ENCODE measurements around the gene SF3A2.
A peak's percentile ranks its signal among the peaks of the same experiment; 100 is the strongest.

The SF3A2 gene

DNA sequence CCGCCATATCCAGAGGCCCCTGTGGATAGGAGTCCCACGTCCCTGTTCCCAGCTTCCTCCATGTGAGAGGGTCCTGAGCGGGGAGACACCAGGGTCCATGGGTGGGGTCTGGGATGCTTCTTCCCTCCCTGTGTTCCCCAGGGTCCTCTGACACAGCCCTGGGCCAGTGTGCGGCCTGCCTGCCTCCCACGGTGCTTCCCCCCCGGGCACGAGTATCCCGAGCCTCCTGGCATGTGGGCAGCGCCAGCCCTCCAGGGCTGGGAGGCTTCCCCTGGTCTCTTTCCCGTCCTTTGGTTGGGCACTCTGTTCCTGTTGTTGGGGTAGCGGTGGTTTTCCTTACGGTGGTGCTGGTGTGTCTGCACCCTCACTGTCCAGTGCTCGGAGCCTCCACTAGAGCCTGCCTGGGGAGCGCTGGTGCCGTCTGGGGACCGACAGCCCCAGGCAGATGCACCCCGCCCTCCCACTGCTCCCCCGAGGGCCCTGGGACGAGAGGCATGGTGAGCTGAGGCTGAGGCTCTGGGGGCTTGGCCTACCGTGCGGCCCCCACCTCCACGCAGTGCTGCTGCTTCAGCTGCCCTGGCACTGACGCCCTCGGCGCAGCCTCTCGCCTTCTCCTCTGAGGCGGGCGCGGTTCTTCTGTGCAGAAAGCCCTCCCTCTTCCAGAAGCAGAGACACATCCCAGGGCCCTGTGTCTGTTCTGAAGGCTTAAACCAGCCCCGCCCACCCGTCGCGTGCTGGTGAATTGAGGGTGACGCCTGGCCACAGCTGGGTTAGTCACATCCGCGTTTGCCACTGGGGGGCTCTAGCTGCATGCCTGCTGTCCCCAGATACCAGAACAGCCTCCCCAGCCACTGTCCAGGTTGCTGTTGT, 28.4 kb upstream of the SF3A2 start:
- peak; percentile 18 for DNase-seq (ENCODE audit: low read depth)

DNA sequence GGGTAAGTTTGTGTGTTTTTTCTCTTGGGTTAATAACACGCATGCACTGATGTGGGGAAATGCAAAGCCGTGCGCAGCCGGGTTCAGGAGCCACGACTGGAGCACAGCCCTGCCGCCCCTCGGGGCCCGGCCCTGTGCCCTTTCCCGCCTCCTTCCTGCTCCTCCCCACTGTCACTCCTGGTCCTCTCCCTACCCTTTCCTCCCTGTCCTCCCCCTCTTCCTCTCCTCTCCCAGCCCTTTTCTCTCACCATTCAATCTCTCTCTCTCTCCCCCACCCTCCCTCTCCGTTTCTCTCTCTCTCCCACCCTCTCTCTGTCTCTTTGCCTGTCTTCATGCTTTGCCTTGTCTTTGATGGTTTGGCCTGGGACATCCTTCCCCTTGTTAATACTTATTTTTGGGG, 27.6 kb upstream of the SF3A2 start:
- no peak for DNase-seq (ENCODE audit: low read depth)

DNA sequence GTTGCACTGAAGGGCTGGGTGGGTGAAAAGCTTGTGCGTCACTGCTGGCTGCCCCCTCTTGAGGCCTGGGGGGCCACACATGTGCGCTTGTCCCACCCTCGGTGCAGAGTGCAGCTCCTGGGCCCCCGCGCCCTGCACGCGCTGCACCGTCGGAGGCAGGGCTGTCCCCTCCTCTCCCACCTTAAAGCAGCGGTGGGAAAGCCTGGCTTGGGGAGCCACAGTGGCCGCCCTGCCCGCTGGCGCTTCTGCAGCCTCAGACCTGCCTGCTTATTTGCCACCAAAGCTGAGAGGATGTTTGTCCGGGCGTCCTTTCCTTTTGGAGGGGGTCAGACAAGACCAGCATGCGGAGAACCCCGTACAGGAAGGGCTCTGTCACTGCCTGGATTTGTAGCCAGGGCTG, 27.2 kb upstream of the SF3A2 start:
- DNase-seq (ENCODE audit: low read depth): no peak

DNA sequence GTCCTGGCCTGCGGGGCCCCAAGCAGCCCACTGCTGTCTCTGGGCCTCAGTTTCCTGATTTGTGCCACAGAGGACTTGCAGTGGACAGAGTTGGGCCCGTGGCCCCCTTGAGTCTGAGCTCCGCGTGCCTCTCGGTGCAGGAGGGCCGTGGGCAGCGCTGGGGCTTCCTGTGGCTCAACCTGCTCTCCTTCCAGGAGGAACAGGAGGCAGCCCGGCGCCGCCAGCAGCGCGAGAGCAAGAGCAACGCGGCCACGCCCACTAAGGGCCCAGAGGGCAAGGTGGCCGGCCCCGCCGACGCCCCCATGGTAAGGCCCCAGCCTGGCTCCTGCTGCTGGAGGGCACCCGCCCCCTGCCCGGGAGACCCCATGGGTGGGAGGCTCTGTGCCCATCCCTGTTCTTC, 26.4 kb upstream of the SF3A2 start:
- no peak for DNase-seq (ENCODE audit: low read depth)

DNA sequence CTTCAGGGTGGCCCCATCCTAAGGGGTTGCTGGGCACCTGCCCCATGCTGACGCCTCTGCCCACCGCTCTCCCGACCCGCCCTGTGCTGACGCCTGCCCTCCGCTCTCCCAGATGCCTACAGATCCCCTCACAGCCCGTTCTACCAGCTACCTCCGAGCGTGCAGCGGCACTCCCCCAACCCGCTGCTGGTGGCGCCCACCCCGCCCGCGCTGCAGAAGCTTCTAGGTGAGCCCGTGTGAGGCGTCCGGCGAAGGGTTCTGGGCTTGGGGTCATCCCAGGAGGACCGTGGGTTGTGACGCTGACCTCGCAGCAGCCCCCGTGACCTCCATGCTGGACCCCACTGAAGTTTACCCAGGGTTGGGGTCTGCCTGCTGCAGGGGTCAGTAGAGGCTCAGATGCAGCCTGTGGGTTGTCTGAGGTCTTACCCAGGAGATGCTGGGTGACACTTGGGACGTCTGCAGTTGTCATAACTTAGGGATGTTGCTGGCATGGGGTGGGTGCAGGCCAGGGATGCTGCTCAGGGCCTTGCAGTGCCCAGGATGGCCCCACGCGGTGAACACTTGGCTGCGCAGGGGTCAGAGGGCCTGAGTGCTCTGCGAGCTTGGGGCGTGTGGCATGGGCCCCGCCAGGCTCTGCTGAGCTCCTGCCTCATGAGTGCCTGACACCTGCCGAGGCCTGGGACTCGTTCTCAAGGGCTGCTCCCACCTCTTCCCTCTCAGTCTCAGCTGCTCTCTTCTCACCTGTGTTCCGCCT, 25.5 kb upstream of the SF3A2 start:
- no peak for DNase-seq (ENCODE audit: low read depth)

DNA sequence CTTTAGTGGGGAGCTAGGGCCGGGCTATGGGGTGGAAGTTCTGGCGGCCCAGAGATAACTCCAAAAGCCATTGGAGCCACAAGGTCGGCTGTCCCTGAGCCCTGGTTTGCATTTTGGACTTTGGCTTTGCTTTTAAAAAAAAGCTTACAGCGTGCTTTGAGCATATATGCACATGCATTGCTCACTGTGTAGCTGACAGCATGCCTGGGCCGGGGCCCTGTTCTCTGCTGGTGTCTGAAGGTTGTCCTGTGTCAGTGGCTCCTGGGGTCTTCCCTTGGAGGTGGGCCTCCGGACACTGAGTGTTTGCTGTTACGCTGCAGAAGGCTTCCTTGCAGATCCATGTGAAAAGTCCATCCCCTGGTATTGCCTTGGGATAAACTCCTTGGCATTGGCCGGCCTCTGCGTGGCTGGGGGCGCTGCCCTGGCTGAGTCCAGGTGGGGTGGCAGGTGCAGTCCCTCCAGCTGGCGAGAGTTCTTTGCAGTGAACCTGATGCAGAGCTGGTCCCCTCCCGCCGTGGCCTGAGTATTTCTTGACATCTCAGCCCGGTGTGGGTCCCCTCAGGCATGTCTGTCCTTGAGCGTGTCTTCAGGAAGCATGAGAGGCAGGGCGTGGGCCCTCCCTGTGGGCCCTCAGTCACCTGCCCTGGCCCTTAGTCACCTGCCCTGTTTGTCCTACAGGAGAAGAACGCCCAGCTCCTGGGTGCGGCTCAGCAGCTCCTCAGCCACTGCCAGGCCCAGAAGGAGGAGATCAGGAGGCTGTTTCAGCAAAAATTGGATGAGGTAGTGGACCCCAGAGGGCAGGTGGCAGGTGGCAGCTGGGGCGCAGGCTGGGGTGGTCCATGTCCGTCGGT, 23.5 kb upstream of the SF3A2 start:
- DNase-seq (ENCODE audit: low read depth): no peak

DNA sequence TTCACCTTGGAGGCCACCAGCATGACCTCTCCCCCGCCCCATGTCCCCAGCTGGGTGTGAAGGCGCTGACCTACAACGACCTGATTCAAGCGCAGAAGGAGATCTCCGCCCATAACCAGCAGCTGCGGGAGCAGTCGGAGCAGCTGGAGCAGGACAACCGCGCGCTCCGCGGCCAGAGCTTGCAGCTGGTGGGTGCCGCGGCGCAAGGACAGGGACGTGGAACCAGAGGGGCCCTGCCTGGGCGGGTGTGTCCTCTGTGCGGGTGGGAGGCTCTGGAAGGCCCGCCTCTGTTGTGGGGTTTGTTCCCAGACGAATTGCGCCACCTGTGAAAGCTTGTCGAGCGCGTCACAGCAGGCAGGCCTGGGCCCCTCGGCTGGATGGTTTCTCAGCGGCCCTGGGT, 22.8 kb upstream of the SF3A2 start:
- DNase-seq (ENCODE audit: low read depth): no peak

DNA sequence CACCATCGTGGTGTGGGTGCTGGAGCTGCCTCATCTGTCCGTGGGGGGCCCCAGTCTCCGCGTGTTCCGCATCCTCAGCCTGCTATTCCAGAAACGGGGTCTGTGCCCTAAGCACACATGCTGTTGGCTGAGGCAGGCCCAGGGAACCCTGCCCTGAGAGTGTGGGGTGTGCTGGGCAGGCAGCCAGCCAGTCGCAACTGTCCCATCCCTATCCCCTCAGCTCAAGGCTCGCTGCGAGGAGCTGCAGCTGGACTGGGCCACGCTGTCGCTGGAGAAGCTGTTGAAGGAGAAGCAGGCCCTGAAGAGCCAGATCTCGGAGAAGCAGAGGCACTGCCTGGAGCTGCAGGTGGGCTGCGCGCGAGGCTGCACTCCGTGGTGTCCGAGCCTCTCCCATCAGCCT, 22.4 kb upstream of the SF3A2 start:
- no peak for DNase-seq (ENCODE audit: low read depth)

DNA sequence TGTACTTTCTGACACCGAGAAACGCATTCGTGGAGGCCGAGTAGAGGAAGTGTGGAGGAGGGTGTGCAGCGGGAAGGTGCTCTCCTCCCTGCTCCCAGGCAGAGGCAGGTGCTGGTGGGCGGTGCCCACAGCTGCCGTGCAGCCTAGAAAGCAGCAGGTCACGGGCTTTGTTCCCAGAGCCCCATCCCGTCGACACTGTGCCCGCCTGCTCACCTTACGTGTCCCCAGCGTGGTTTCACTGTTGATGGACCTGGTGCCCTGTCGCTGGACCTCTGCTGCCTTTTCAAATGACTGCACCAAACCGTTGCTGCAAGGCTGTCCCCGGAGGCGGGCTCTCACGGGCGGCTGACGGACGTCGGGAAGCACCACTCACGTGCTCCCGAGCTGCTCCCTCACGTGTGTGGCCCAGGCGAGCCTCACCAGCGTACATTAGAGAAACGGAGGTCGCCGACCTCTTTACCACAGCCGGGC, 21.3 kb upstream of the SF3A2 start:
- DNase-seq (ENCODE audit: low read depth): no peak

DNA sequence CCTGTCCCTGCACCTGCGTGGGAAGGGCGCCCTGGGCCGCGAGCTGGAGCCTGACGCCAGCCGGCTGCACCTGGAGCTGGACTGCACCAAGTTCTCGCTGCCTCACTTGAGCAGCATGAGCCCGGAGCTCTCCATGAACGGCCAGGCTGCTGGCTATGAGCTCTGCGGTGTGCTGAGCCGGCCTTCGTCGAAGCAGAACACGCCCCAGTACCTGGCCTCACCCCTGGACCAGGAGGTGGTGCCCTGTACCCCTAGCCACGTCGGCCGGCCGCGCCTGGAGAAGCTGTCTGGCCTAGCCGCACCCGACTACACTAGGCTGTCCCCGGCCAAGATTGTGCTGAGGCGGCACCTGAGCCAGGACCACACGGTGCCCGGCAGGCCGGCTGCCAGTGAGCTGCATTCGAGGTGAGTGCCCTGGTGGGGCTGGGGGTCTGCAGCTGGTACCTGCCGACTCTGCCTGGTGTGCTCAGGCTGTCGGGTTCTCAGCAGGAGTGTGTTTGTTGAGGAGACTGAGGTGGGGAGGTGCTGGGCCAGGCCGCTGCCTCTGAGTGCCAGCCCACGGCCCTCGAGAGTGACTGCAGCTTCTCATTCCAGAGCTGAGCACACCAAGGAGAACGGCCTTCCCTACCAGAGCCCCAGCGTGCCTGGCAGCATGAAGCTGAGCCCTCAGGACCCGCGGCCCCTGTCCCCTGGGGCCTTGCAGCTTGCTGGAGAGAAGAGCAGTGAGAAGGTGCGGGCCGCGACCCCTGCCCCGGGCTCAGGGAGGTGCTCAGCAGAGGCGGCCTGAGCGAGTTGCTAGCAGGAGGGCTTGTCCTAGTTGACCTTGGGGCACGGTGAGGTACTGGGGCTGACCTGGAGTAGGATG, 20.0 kb upstream of the SF3A2 start:
- DNase-seq (ENCODE audit: low read depth): no peak

DNA sequence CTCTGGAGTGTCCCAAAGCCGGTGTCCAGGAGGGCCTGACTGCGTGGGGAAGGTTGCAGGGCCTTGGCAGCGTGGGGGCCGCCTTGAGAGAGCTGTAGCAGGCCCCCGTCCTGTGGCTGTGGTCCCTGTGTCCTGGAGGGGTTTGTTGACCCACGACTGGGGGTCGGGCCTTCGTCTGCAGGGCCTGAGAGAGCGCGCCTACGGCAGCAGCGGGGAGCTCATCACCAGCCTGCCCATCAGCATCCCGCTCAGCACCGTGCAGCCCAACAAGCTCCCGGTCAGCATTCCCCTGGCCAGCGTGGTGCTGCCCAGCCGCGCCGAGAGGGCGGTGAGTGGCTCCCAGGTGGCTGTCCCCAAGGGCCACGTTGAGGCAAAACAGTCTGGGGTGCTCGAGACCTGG, 19.0 kb upstream of the SF3A2 start:
- no peak for DNase-seq (ENCODE audit: low read depth)

DNA sequence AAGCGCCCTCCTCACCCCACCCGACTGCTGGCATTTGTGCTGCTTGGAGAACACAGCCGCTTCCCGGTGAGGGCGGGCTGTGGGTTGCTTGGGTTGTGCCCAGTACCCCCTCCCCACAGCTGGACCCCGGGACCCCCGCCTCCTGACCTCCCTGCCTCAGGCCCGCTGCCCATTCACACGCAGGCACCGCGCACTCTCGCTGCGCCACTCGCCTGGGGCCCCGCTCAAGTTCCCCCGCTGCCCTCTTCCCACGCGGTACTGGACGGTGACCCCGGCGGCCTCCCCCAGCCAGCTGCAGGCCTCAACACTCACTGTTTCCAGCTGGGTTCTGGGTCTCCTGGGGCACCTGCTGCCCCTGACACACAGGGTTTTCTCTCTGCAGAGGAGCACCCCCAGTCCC, 16.9 kb upstream of the SF3A2 start:
- no peak for DNase-seq (ENCODE audit: low read depth)

DNA sequence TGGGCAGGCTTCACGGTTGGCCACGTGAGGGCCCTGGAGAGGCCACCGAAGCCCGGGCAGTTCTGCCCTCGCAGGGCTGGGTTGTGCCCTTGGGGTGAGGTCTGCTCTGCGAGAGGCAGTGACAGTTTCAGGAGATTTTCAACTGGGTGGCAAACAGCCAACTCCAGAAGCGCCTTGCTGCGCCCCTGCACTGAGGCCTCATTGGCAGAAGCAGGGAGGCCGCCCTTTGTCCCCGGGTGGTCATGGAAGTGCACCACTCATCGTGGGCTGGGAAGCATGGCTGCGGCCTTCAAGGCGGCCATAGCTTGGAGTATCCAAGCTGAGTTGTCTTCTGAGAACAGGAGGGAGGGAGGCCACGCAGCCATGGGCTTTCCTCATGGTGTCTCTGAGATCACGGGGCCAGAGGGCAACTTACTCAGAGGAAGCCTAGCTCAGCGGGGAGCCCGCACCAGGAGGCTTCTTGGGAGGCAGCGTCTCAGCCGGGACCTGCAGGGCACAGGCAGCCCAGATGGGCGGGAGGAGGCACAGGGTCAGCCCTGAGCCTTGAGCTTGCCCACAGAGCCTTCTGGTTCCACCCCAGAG, 15.3 kb upstream of the SF3A2 start:
- no peak for DNase-seq (ENCODE audit: low read depth)

DNA sequence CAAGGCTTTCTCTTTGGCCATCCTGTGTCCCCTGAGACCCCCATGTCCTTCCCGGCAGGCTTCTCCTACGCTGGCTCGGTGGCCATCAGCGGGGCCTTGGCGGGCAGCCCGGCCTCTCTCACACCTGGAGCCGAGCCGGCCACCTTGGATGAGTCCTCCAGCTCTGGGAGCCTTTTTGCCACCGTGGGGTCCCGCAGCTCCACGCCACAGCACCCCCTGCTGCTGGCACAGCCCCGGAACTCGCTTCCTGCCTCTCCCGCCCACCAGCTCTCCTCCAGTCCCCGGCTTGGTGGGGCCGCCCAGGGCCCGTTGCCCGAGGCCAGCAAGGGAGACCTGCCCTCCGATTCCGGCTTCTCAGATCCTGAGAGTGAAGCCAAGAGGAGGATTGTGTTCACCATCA, 14.7 kb upstream of the SF3A2 start:
- no peak for DNase-seq (ENCODE audit: low read depth)

DNA sequence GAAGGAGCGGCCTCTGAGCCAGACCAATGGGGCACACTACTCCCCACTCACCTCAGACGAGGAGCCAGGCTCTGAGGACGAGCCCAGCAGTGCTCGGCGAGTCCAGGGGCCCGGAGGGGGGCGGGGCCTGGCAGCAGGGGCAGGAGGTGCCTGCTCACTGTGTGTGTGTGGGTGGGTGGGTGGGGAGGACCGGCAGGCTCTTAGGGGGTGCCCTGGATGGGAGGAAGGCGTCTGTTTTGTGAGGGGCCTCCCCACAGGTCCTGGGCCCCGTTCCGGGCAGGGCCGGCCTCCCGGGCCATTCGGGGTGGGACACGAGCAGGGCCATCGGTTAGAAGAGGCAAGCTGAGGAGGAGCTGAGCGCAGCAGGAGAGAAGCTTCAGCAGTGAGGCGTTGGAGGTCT, 13.2 kb upstream of the SF3A2 start:
- no peak for DNase-seq (ENCODE audit: low read depth)

DNA sequence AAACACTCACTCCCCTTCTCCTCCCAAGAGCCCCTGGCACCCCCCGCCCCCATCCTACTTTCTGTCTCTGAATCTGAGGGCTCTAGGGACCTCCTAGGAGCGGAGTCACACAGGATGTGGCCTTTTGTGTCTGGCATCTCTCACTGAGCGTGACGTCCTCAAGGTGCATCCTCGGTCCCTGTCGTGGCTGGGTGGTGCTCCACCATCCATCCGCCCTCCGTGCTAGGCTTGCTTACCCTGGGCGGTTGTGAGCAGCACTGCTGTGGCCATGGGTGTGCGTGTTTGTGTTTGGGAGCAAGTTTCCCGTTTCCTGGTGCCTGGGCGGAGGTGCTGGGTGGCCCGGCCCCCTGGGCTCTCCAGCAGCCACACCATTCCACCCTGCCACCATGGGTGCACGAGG, 12.7 kb upstream of the SF3A2 start:
- no peak for DNase-seq (ENCODE audit: low read depth)

DNA sequence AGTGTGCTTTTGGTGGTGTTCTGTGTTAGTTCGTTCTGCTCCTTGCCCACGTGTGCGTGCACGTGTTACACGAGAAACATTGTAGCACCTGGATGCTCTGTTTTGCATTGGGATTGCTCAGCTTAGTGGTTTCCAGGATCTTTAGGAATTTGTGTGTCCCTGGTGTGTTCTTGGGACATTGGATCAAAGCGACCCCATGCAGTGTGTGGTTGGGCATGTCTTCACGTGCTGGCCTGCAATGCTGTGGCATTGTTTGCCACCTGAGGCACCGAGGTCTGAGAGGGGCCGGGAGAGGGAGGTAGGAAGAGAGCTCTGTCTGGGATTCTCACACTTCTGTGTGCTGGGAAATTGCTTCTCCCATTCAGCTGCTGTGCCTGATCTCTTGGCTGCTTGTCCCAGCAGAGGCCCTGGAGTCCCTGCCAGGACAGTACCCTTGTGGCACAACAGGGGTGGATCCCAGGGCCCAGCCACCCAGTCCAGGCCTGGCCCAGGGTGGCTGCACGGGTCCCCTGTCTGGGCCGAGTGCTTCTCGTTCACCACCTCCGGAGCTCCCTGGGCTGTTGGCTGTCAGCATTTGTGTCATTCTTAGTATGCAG, 11.8 kb upstream of the SF3A2 start:
- DNase-seq (ENCODE audit: low read depth): no peak

DNA sequence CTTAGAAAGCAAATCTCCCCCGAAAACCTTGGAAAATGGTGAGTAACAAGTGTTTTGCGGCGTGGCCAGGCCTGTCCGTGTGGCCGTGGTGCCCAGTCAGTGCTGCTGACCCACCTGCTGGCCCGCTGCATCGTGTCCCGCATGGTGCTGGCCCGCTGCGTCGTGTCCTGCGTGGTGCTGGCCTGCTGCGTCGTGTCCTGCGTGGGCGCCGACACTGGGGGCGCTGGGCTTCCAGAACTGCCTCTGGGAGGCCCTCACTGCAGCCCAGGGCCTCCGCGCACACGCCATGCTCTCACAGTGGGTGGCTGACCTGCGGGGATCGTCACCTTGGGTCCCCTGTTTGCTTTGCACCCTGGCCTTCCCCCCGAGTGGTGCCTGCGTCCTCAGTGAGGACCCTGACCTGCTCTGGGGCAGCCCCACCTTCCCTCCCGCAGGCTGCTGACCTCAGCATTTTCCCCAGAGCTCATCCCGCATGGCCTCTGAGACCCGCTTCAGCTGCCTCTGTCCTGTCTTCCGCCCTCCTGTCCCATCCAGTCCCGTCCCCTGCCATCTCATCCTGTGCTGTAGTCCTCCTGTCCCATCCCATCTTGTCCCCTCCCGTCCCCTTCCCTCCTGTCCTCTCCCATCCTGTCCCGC, 11.1 kb upstream of the SF3A2 start:
- DNase-seq (ENCODE audit: low read depth): no peak

DNA sequence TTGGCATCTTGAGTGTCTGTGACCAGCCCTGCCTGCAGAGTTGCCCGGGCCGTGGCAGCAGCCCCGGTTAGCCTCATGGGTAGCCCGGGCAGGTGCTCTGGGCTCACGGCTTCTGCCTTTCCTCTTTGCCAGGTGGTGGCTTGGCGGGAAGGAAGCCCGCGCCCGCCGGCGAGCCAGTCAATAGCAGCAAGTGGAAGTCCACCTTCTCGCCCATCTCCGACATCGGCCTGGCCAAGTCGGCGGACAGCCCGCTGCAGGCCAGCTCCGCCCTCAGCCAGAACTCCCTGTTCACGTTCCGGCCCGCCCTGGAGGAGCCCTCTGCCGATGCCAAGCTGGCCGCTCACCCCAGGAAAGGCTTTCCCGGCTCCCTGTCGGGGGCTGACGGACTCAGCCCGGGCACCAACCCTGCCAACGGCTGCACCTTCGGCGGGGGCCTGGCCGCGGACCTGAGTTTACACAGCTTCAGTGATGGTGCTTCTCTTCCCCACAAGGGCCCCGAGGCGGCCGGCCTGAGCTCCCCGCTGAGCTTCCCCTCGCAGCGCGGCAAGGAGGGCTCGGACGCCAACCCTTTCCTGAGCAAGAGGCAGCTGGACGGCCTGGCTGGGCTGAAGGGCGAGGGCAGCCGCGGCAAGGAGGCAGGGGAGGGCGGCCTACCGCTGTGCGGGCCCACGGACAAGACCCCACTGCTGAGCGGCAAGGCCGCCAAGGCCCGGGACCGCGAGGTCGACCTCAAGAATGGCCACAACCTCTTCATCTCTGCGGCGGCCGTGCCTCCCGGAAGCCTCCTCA, 10.4 kb upstream of the SF3A2 start:
- DNase-seq (ENCODE audit: low read depth): no peak

All from HS-5 (cell line).